IMR-90 (cell line): ENCODE results near the gene KAZN. TPM values are rescaled to one million over a fixed set of nuclear protein-coding genes. Genes with fewer than 3 reads are reported as not detected.

ENCODE experiments used
- ATAC-seq: fragments of 200-7000 bp; cut with Tn5 transposase; 2 replicates; pipeline ENCODE4 v1.9.1; 2020; ENCODE audit warnings: low read depth, mild to moderate bottlenecking, moderate library complexity
- BruUV-seq: library from RNA; stranded (reverse); fragments of 400-500 nt; replicated peaks from 2 replicates; lab custom pipeline; 2021; lab: Mats Ljungman, UMichigan
- CTCF ChIA-PET: fragments of 300-600 bp; formaldehyde crosslinking; extraction: SDS; loops from one replicate; lab custom pipeline; 2021; ENCODE audit warnings: antibody characterized with exemption; lab: Yijun Ruan, JAX
- POLR2A ChIA-PET: fragments of 300-600 bp; sonication (Branson Sonifier 250); formaldehyde crosslinking; loops from one replicate; lab custom pipeline; 2022; ENCODE audit warnings: antibody characterized with exemption; ENCODE audit not compliant: unreplicated experiment; lab: Charles Lee
- DNase-seq: peaks from one replicate; pipeline ENCODE4 v3.0.0; 2013
- H2AFZ ChIP-seq: replicated peaks from 2 replicates; pipeline ENCODE3; 2013; ENCODE audit warnings: low read length, mild to moderate bottlenecking; ENCODE audit not compliant: poor library complexity
- H2AK5ac ChIP-seq: 2 replicates; pipeline ENCODE4 v1.6.1; 2013; ENCODE audit warnings: low read depth, low read length, inconsistent platforms
- H2AK9ac ChIP-seq: replicated peaks from 2 replicates; pipeline ENCODE3; 2013; ENCODE audit warnings: mild to moderate bottlenecking, low read depth, low read length, moderate library complexity; ENCODE audit not compliant: poor library complexity
- H2BK120ac ChIP-seq: 2 replicates; pipeline ENCODE4 v1.6.1; 2013; ENCODE audit warnings: low read depth, low read length, inconsistent platforms
- H2BK15ac ChIP-seq: 3 replicates; pipeline ENCODE4 v1.6.1; 2013; ENCODE audit warnings: low read depth, low read length, inconsistent platforms
- H2BK20ac ChIP-seq: 2 replicates; pipeline ENCODE4 v1.6.1; 2013; ENCODE audit warnings: low read depth, mild to moderate bottlenecking, inconsistent platforms, low read length, moderate library complexity
- H2BK5ac ChIP-seq: 2 replicates; pipeline ENCODE4 v1.6.1; 2013; ENCODE audit warnings: mild to moderate bottlenecking, low read depth, low read length, inconsistent platforms; ENCODE audit not compliant: poor library complexity, severe bottlenecking
- H3K14ac ChIP-seq: replicated peaks from 2 replicates; pipeline ENCODE4 v1.6.1; 2013; ENCODE audit warnings: low read depth, low read length, inconsistent platforms
- H3K18ac ChIP-seq: 2 replicates; pipeline ENCODE4 v1.6.1; 2013; ENCODE audit warnings: low read depth, low read length, control low read depth
- H3K23ac ChIP-seq: 2 replicates; pipeline ENCODE4 v1.6.1; 2013; ENCODE audit warnings: low read depth, low read length, inconsistent platforms
- H3K27ac ChIP-seq: 2 replicates; pipeline ENCODE4 v1.5.1; 2013; ENCODE audit warnings: mild to moderate bottlenecking, control low read depth, low read length; ENCODE audit not compliant: insufficient read depth
- H3K27me3 ChIP-seq: 2 replicates; pipeline ENCODE4 v1.6.1; 2013; ENCODE audit warnings: low read length; ENCODE audit not compliant: control insufficient read depth, insufficient read depth
- H3K36me3 ChIP-seq: 2 replicates; pipeline ENCODE4 v1.6.1; 2013; ENCODE audit warnings: low read length, mixed read lengths; ENCODE audit not compliant: control insufficient read depth, insufficient read depth
- H3K4ac ChIP-seq: 2 replicates; pipeline ENCODE4 v1.6.1; 2013; ENCODE audit warnings: low read depth, low read length, inconsistent platforms
- H3K4me1 ChIP-seq: 2 replicates; pipeline ENCODE4 v1.6.1; 2013; ENCODE audit warnings: low read length, mixed read lengths; ENCODE audit not compliant: control insufficient read depth, insufficient read depth
- H3K4me2 ChIP-seq: 2 replicates; pipeline ENCODE4 v1.6.1; 2013; ENCODE audit warnings: low read depth, mild to moderate bottlenecking, control low read depth, low read length, moderate library complexity
- H3K4me3 ChIP-seq: 2 replicates; pipeline ENCODE4 v1.5.1; 2013; ENCODE audit warnings: low read depth, mild to moderate bottlenecking, control low read depth, low read length, moderate library complexity; ENCODE audit not compliant: insufficient read depth
- H3K56ac ChIP-seq: 2 replicates; pipeline ENCODE4 v1.6.1; 2013; ENCODE audit warnings: low read length, inconsistent platforms; ENCODE audit not compliant: insufficient read depth; ENCODE audit errors: extremely low read depth
- H3K79me1 ChIP-seq, 2 experiments: 2 replicates each; pipeline ENCODE4 v1.6.1; 2013; ENCODE audit warnings: low read length in 2 of 2, inconsistent platforms in 1 of 2, low read depth in 1 of 2
- H3K9ac ChIP-seq: 2 replicates; pipeline ENCODE4 v1.6.1; 2013; ENCODE audit warnings: low read depth, low read length, control low read depth
- H3K9me1 ChIP-seq: 2 replicates; pipeline ENCODE4 v1.6.1; 2013; ENCODE audit warnings: low read length, inconsistent platforms; ENCODE audit not compliant: insufficient read depth
- H3K9me3 ChIP-seq: 2 replicates; pipeline ENCODE4 v1.6.1; 2013; ENCODE audit warnings: low read length; ENCODE audit not compliant: control insufficient read depth, insufficient read depth
- H4K20me1 ChIP-seq: 2 replicates; pipeline ENCODE4 v1.6.1; 2013; ENCODE audit warnings: low read length, inconsistent platforms; ENCODE audit not compliant: insufficient read depth
- H4K5ac ChIP-seq: 2 replicates; pipeline ENCODE4 v1.6.1; 2013; ENCODE audit warnings: mild to moderate bottlenecking, low read depth, low read length, control low read depth
- H4K8ac ChIP-seq, 2 experiments: 2 replicates each; pipeline ENCODE4 v1.6.1; 2013; ENCODE audit warnings: low read depth in 2 of 2, low read length in 2 of 2, control low read depth in 1 of 2, inconsistent platforms in 1 of 2
- H4K91ac ChIP-seq: 2 replicates; pipeline ENCODE4 v1.6.1; 2013; ENCODE audit warnings: low read depth, low read length, inconsistent platforms; ENCODE audit not compliant: insufficient read depth
- CHD1 ChIP-seq: IDR thresholded peaks from 2 replicates; pipeline ENCODE4 v1.6.1; 2012; ENCODE audit warnings: low read depth, low read length, improper control_type of control experiment
- MAFK ChIP-seq: IDR thresholded peaks from 2 replicates; pipeline ENCODE4 v1.6.1; 2012; ENCODE audit warnings: low read depth, low read length, improper control_type of control experiment
- NFE2L2 ChIP-seq: fragments of 150-350 bp; IDR thresholded peaks from 2 replicates; pipeline ENCODE4 v1.6.1; 2016; ENCODE audit warnings: low read depth, mild to moderate bottlenecking, low read length
- POLR2A ChIP-seq: IDR thresholded peaks from 2 replicates; pipeline ENCODE4 v1.6.1; 2012; ENCODE audit warnings: mild to moderate bottlenecking, low read depth, low read length
- WGBS, 2 experiments: methylation state at CpG; one replicate each; pipeline versions ENCODE4 v1.1.5 to v1.1.7; 2013; ENCODE audit warnings: missing lambda C conversion rate in 2 of 2; ENCODE audit not compliant: insufficient read length in 1 of 2; ENCODE audit errors: extremely low coverage in 2 of 2; 5-methylcytosine and 5-hydroxymethylcytosine counted together
- dilution Hi-C: fragments of 300-500 bp; cut with HindIII; formaldehyde crosslinking; loops from one replicate; pipeline ENCODE4 v1.14.3; 2018; ENCODE audit warnings: low sequenced_read_pairs; ENCODE audit not compliant: unreplicated experiment
- in situ Hi-C: fragments of 300-500 bp; cut with MboI; formaldehyde crosslinking; loops from 3 replicates; pipeline ENCODE4 v1.14.3; 2019; ENCODE audit warnings: low sequenced_read_pairs, inconsistent platforms, mixed read lengths
- intact Hi-C: fragments of 100-400 bp; cut with micrococcal nuclease; formaldehyde crosslinking; loops from 2 replicates; pipeline ENCODE4 v1.10.0; 2022
- polyA plus RNA-seq, 3 experiments: library from polyadenylated mRNA; depleted of rRNA; stranded (reverse); fragments of >200 nt; gene quantifications; 2 replicates each; pipeline ENCODE4 v1.2.3, GENCODE V29; 2012; ENCODE audit warnings: low replicate concordance in 1 of 3
- total RNA-seq: library from RNA; depleted of rRNA; stranded (reverse); fragments of >200 nt; gene quantifications from 2 replicates; pipeline ENCODE4 v1.2.3, GENCODE V29; 2012

Gene KAZN
- total and polyA plus RNA-seq, 2 of the 4 experiments (the other 2 are of a cell fraction), result 5.2 to 10.5 TPM

DNA sequence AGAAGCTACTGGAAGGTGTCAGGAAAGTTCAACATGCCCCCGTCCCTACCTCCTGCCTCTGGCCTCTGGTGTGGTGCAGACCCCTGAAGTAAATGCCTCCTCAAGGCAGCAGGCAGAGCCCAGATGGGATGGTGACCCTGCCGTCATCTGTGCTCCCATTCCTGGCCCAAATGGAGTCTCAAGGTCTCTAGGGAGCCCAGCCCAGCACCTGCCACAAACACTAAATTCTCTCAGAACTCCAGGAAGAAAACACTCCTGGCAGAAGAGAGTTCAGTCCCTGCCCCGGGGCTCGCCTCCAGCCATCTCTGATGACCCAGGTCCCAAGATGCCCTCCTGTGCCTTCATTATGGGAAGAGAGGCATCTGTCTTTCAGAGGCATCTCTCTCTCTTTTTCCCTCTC, 293.5 kb downstream of the KAZN start:
- dilution Hi-C loops, result no loop called here
- Histone ChIP-seq H3K4me2 (no peak overlapping the region), H3K27ac (no peak overlapping the region), H3K23ac (no peak overlapping the region), H3K4ac (no peak overlapping the region), H4K91ac (no peak overlapping the region), H2AK5ac (no peak overlapping the region), H2AFZ (no peak overlapping the region), H2BK15ac (no peak overlapping the region), H3K9ac (no peak overlapping the region), H3K4me1 (no peaks in the 10 kb centered on the region), H3K56ac (no peak overlapping the region), H3K36me3 (no peaks in the 10 kb centered on the region), H2BK120ac (no peak overlapping the region), H2BK20ac (no peak overlapping the region), H4K5ac (no peak overlapping the region), H3K27me3 (peaks cover 8% of the 10 kb centered on the region), H2AK9ac (no peak overlapping the region), H3K79me1 (no peaks in the 10 kb centered on the region), H3K14ac (no peak overlapping the region), H3K18ac (no peak overlapping the region), H3K4me3 (no peak overlapping the region), H4K8ac (no peak overlapping the region), H4K20me1 (no peaks in the 10 kb centered on the region), H3K9me3 (peaks cover 4% of the 10 kb centered on the region; the same call in 1 of the 2 replicates), H3K9me1 (no peaks in the 10 kb centered on the region), H2BK5ac (no peak overlapping the region)
- intact Hi-C loops, result no loop called here
- CTCF ChIA-PET, result no interaction called here
- in situ Hi-C loops, result no loop called here
- no CpG with 5 or more reads among the region's 4 CpGs for WGBS, 2 experiments
- BruUV-seq, result no TSS peak
- TF ChIP-seq CHD1 (no peak), POLR2A (no peak), MAFK (no peak), NFE2L2 (no peak)
- POLR2A ChIA-PET, result no interaction called here
- DNase-seq (no peak), ATAC-seq (no peak)
